ENCODE results near the gene PTPRZ1. TPM values are rescaled to one million over a fixed set of nuclear protein-coding genes. Genes with fewer than 3 reads are reported as not detected.

PTPRZ1 gene
- total RNA-seq, 1 donor from 2014 or later: 154 TPM

DNA sequence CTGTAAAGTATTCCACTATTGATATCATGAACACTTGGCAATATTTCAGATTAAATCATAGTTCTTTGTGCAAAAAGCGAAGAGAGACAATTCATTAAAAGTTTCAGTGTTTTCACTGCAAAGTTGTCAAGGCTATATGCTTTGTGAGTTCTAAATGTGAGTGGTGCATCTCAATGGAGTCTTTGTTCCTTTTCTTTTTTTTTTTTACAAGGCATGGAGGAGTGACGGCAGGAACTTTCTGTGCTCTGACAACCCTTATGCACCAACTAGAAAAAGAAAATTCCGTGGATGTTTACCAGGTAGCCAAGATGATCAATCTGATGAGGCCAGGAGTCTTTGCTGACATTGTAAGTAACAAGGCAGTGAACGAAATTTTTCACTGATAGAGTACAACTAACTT lies 186.6 kb downstream of the PTPRZ1 start:
- Histone ChIP-seq H3K9ac (no peak overlapping the region), H3K79me2 (ENCODE audit: low read depth) (no peaks in the 10 kb centered on the region), H3F3A (ENCODE audit: low read depth) (peaks cover 9% of the 10 kb centered on the region), H3K4me3 (no peak overlapping the region), H3K4me2 (no peak overlapping the region), H2AFZ (replicated peaks) (no peak overlapping the region), H4K20me1 (ENCODE audit: low read depth) (no peaks in the 10 kb centered on the region), H3K36me3 (peaks cover 21% of the 10 kb centered on the region), H3K27me3 (no peaks in the 10 kb centered on the region), H3K27ac (no peak overlapping the region), H3K9me3 (ENCODE audit: low read depth) (no peaks in the 10 kb centered on the region), H3K4me1 (no peaks in the 10 kb centered on the region)
- no peak for DNase-seq (ENCODE audit: low spot score)
- H3K9me3 Mint-ChIP-seq: no peaks in the 10 kb centered on the region
- peaks cover 3% of the 10 kb centered on the region for H3K27me3 Mint-ChIP-seq (ENCODE audit: insufficient read depth, low read depth)
- peaks cover 22% of the 10 kb centered on the region for H3K36me3 Mint-ChIP-seq
- H3K27ac Mint-ChIP-seq: no peak overlapping the region
- H3K4me1 Mint-ChIP-seq: no peaks in the 10 kb centered on the region
- TF ChIP-seq CTCF (IDR thresholded peaks at IDR 0.05) (no peak), EZH2 (IDR thresholded peaks at IDR 0.05) (no peak), EZH2phosphoT487 (IDR thresholded peaks at IDR 0.05) (no peak)
- H3K4me3 Mint-ChIP-seq: no peak overlapping the region

DNA sequence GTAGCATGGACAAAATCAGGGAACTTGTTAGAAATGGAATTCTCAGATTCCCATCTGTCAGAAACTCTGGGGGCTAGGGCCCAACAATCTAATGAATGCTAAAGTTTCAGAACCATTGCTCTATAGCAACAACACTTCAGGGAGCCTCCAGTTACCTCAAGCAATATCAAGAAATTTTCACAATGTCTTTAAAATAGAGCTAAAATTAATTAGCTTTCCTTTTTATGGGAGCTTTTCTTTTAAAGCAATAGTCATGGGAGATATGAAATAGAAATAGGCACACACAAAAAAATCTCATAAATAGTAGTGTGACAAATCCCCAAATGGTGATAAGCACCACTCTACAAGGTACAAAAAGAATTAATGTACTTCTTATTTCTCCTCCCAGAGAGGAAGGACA lies 190.2 kb downstream of the PTPRZ1 start:
- no peak overlapping the region for H3K4me3 Mint-ChIP-seq
- no peak overlapping the region for H3K27ac Mint-ChIP-seq
- DNase-seq (ENCODE audit: low spot score): no peak
- Histone ChIP-seq H3K36me3 (peaks cover 12% of the 10 kb centered on the region), H3F3A (ENCODE audit: low read depth) (peaks cover 3% of the 10 kb centered on the region), H3K79me2 (ENCODE audit: low read depth) (no peaks in the 10 kb centered on the region), H2AFZ (replicated peaks) (no peak overlapping the region), H3K9me3 (ENCODE audit: low read depth) (no peaks in the 10 kb centered on the region), H3K4me3 (no peak overlapping the region), H3K4me1 (no peaks in the 10 kb centered on the region), H3K27me3 (no peaks in the 10 kb centered on the region), H3K27ac (peak overlapping the region; percentile 56), H3K4me2 (no peak overlapping the region), H4K20me1 (ENCODE audit: low read depth) (no peaks in the 10 kb centered on the region), H3K9ac (no peak overlapping the region)
- peaks cover 13% of the 10 kb centered on the region for H3K36me3 Mint-ChIP-seq
- peaks cover 4% of the 10 kb centered on the region for H3K4me1 Mint-ChIP-seq
- peaks cover 5% of the 10 kb centered on the region for H3K27me3 Mint-ChIP-seq (ENCODE audit: insufficient read depth, low read depth)
- H3K9me3 Mint-ChIP-seq: no peaks in the 10 kb centered on the region
- no peak for TF ChIP-seq CTCF (IDR thresholded peaks at IDR 0.05)
- no peak for TF ChIP-seq EZH2phosphoT487 (IDR thresholded peaks at IDR 0.05)
- no peak for TF ChIP-seq EZH2 (IDR thresholded peaks at IDR 0.05)

DNA sequence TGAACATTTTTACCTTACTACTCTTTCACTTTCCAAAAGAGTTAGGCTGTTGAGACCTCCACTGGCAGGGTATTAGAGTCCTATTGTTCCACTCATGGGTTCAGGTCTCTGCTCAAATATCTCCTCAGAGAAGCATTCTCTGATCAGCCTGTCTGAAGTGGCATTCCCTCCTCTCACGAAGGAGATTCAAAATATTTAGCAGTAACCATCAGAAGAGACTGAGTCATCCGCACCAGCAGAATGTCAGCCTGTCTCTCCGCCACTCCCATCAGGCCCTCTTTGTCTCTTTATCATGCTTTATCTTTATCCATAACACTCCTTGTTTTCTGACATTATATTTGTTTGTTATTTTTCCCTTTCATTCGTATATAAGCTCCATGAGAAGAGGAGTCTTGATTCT lies 192.0 kb downstream of the PTPRZ1 start:
- H3K4me3 Mint-ChIP-seq: no peak overlapping the region

More for the DNA sequence above, 192.0 kb downstream of the PTPRZ1 start:
- peaks cover 5% of the 10 kb centered on the region for H3K27me3 Mint-ChIP-seq (ENCODE audit: insufficient read depth, low read depth)
- TF ChIP-seq EZH2 (IDR thresholded peaks at IDR 0.05) (no peak), EZH2phosphoT487 (IDR thresholded peaks at IDR 0.05) (no peak), CTCF (IDR thresholded peaks at IDR 0.05) (no peak)
- H3K36me3 Mint-ChIP-seq: peaks cover 3% of the 10 kb centered on the region
- no peaks in the 10 kb centered on the region for H3K9me3 Mint-ChIP-seq
- no peak overlapping the region for H3K27ac Mint-ChIP-seq
- Histone ChIP-seq H3K9me3 (ENCODE audit: low read depth) (no peaks in the 10 kb centered on the region), H3K27ac (no peak overlapping the region), H3K36me3 (peaks cover 7% of the 10 kb centered on the region), H3K4me3 (no peak overlapping the region), H3K9ac (no peak overlapping the region), H3K4me1 (no peaks in the 10 kb centered on the region), H3F3A (ENCODE audit: low read depth) (peaks cover 7% of the 10 kb centered on the region), H2AFZ (replicated peaks) (no peak overlapping the region), H3K4me2 (no peak overlapping the region), H3K79me2 (ENCODE audit: low read depth) (no peaks in the 10 kb centered on the region), H3K27me3 (no peaks in the 10 kb centered on the region), H4K20me1 (ENCODE audit: low read depth) (no peaks in the 10 kb centered on the region)
- DNase-seq (ENCODE audit: low spot score): no peak
- H3K4me1 Mint-ChIP-seq: peaks cover 7% of the 10 kb centered on the region
